ENCODE data around the gene CIB4.
A peak's percentile ranks its signal among the peaks of the same experiment; 100 is the strongest.
"Not testable (repeated sequence)": the region's sequence is repeated elsewhere in the genome, so short reads cannot be mapped to it uniquely, and the experiment has no call there.

CIB4 gene

DNA sequence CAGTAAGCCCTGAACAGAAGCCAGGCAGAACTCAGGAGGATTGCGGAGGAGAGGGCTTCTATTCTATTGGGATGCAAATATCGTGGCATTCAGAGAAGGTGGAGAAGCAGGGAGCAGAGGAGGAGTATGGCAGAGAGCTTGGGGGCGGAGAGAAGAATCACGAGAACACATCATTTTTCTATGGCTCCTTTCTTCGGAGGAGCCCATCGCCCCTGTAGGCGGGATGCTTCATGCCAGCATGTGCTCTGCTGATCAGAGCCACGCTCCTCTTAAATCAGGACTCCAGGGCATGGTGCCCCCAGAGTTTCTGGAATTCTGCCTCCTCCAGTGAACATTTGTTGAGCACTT is 71.1 kb downstream of the CIB4 start:
- DNase-seq (ENCODE audit: low read depth in 4 of 4, low spot score in 1 of 4), result no peak

DNA sequence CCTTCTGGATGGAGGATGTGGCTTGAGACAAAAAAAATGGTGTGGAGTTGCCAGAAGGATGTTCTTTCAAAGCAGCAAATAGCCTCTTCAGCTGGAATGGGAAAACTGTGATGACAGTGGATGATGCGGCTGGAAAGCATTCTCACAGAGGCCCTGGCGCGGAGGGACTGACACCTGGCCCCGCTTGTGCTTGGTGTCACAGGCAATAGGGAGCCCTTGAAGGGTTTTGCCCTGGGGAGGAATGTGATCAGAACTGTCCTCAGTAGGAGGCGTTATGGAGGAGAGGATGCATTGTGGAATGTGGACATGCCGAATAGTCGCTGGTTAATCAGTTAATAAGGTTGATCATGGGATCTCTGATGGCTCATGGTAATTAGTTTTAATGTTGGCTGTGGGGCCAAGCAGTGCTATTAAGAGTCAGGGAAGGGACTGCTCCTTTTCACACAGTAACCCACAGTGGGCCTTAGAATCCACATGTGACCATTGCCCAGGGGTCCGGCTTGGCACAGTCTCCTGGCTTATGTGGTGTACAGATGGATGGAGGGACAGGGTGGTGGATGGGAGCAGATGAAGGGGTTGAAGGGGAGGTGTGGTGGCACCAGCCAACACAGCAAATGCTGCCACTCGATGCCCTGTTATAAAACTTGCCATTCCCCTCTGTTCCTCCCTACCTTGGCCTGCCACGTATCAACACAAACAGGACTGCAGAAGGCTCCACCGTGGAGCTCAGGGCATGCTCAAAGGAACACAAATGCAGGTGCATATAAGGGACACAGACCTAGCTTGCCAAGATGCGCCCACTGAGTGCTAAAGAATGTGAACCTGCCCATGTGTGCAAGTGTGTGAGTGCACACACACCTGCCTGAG is 71.7 kb downstream of the CIB4 start:
- no peak for DNase-seq (ENCODE audit: low read depth in 4 of 4, low spot score in 1 of 4)

DNA sequence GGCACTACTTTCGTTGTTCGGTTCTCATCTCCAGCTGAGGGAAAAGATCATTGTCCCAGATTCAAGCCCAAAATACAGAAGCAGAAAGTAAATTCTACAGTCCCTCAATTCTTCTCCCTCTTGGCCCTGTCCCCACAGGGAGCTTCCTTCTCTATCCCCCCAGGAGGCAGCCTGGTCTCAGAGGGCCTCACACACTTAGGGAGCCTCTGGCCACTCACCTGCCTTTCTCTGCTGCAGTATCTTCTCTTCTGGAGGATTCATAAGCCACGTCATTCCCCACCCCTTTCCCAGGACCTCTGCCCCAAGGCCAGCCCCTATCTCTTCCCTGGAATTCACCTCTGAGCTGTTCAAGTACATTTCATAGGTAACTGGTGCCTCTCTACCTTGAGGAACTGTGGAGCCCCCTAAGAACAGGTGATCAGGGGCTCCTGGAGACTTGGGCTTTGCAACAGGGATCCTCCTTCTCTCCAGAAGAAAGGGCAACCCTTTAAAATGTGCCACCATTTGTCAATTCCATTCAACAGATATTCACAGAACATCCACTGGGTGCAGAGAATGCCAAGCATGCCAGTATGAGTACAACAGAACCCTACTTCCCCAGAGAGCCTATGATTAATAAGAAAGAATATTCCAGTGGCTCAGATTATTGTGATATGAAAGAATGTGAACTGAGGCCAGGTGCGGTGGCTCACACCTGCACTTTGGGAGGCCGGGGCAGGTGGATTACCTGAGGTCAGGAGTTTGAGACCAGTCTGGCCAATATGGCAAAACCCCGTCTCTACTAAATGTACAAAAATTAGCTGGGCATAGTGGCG is 72.9 kb downstream of the CIB4 start:
- no peak for DNase-seq (ENCODE audit: low read depth in 4 of 4, low spot score in 1 of 4)

DNA sequence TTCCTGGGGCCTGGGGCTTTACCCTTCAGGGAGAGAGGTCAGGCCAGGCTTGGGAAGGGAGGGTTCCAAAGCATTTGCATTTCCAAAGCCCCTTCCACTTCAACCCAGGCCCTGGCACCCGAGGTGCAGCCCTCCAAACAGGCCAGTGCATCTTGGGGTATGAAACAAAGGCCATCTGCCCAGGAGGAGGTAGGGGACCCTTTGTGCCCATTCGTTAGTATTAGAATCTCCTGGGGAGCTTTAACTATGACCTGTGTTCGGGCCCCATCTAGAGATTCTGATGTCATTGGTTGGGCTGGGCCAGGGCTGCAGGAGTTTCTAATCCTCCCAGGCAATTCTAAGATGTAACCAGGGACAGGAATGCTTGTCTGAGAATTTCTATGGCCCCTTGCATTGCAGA is 73.6 kb downstream of the CIB4 start:
- DNase-seq (ENCODE audit: low read depth in 4 of 4, low spot score in 1 of 4), result no peak

DNA sequence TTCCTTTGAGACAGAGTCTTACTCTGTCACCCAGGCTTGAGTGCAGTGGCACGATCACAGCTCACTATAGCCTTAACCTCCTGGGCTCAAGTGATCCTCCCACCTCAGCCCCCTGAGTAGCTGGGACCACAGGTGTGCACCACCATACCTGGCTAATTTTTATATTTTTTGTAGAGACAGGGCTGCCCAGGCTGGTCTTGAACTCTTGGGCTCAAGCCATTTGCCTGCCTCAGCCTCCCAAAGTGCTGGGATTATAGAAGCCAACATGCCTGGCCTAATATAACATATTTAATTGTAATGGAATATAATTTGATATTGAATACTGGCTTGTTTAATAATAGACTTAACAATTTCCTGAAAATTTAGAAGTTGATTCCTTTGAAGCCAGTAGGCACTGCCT is 74.4 kb downstream of the CIB4 start:
- DNase-seq (ENCODE audit: low read depth in 4 of 4, low spot score in 1 of 4), result not testable (repeated sequence)

DNA sequence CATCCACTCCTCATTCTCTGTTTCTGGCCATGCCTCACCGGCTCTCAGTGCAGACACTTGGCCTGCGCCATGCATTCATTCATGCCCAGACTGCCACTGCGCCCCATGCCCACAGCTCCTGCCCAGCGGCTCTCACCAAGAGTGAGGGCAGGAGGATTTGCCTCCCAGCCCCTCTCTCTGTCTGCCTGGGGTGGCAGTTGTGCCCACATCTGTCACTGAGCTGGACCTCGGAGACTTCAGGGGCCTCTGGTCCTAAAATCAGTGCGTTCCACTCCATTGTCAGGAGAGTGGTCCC is 75.1 kb downstream of the CIB4 start:
- no peak for DNase-seq (ENCODE audit: low read depth in 4 of 4, low spot score in 1 of 4)

DNA sequence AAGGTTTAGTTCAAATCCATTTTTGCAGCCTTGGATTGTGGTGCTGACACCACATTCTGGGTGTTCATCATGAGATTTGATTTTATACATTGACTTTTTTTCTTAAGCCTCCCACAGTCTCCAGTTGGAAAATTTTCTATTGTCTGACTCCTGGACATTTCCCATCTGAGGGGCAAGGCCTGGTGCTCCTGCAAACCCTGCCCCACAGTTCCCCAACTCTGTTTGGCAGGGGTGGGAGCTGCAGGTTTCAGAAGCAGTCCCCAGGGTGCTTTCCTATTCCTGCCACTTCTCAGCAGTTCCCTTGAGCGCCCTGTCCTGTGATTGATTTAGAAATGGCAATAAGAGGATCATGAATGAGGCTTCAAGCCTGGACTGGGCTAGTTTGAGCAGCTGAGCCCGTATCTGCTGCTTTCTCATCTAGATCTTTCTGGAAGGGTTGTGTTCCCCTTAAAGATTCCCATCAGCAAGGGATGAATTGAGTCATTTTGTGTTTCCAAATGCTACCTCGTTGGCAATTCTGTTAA is 77.0 kb downstream of the CIB4 start:
- DNase-seq (ENCODE audit: low read depth in 4 of 4, low spot score in 1 of 4), result no peak

DNA sequence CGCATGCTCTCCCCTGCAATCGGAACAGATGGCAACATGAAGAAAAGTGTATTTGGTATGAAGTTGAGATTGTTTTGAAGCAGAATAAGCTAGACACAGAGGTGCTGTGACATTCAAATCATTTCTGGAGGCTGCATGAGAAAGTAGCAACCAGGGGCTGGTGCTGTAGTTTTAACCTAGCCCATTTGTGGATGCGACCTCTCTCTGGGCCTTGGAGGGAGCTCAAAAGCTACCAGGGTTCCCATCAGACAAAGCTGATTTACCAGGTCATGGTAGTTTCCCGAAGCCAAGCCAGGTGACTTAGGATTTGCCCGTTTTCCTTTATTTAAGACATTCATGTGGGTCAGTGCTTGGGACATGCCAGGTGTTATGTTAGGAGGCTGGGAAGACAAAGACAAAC is 77.5 kb downstream of the CIB4 start:
- no peak for DNase-seq (ENCODE audit: low read depth in 4 of 4, low spot score in 1 of 4)

DNA sequence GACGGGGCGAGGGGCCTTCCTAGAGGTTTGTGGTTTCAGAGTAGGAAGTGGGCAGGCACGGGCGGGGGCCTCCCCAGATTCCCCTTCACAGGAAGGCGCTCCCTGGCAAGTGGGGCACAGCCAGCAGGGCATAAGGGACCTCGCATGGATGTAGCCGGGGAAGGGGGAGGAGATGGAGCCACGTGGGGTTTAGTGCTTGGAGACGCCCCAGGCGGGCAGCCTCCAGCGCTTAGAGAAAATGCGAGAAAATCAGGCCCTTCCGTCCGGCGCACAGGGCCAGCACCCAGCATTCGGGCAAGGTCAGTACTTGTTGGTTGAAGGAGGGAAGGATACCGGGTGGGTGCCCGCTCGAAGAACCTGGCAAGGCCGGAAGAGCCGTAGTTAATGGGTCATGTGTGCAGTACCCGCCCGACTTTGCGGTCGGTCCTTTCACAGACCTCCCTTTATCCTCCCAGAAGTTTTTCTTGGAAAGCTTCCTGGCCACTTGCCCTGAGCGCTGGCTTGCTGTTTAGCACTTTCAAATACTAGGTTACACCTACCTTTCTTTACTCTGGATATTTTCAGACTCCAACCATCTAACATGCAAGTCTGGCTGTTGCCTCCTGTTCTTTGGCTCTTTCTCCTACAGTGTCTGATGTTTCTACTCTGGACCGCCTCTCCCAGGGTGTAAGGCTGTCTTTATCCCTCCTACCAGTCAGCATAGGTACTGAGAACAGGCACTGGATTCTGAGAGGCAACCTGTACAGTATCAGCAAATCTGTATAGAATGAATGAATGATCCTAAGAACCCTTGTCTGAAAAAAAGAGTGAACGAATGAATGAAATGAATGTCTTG is 78.1 kb downstream of the CIB4 start:
- no peak for DNase-seq (ENCODE audit: low read depth in 4 of 4, low spot score in 1 of 4)

DNA sequence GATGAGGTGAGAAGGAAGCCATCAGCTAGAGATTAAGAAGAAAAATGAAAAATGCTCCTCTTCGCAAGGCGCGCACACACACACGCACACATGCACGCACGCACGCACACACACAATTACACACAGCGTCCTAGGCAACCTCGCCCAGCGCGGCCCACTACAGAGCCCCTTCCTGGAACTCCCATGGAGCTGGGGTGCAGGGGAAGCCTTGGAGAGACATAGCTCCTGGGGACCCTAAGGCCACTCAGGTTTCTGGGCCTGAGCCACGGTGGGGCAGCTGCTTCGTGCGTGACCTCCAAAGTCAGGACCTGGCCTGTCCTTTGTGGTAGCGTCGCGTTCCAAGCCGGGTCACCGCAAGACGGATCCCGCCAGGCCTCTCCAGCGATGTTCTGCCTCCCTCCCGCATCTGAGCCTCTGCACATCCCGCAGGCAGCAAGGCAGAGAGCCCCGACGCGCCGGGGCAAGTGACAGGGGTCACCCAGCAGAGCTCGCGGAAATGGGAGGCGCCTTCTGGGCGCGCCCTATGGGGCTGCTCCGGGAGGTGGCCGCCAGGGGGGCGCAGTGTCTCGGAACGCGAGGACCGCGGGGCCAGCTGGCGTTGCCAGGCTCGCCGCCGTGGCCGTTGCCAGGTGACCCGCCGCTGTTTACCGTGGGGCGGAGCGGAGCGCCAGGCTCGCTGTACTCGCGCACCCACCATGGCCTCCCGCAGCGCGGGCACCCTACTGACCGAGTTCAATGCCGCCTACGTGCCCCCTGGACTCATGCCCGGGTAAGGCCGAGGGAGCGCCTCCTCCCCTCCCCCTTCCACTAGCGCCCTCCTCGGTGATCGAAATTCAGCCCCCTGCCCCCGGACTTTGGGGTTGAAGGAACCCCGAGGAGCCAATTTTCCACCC is 79.0 kb downstream of the CIB4 start:
- DNase-seq (ENCODE audit: low read depth in 4 of 4, low spot score in 1 of 4), result peak in 1 of 4 experiments; percentile 28

DNA sequence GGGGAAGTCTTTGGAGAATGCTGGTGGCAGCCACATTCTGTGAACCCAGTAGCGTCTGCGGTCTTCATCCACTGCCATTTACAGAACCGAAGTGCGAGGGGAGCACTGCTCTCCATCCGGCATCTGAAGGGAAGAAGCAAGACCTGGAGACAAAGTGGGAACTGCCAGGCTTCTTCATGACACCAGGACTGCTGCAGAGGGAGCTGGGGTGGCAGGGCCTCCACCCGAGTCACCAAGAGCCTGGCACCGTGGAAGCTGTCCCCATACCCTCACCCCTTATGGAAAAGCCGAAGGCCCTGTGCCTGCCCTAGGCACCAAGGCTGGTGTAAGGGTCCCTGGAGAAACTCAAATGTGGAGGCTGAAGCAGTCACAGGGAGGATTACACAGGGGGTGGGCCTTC is 79.8 kb downstream of the CIB4 start:
- no peak for DNase-seq (ENCODE audit: low read depth in 4 of 4, low spot score in 1 of 4)

DNA sequence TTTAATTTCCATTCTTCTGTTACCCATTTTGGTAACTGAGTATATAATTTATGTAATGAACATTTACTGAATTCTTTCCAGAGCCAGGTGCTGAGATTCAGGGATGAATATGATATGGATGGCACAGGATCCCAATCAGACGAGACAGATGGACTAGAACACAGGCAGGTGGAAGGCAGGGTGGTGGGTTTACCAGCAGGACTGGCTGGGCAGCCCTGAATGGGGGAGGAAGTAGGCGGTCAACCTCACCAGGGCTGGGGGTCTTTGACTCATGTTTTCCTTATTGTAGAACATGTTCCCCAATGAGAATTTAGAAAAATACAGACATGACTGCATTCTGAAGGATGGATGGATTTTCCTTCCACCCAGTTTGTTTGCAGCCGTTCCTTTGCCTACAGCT is 80.3 kb downstream of the CIB4 start:
- no peak for DNase-seq (ENCODE audit: low read depth in 4 of 4, low spot score in 1 of 4)

DNA sequence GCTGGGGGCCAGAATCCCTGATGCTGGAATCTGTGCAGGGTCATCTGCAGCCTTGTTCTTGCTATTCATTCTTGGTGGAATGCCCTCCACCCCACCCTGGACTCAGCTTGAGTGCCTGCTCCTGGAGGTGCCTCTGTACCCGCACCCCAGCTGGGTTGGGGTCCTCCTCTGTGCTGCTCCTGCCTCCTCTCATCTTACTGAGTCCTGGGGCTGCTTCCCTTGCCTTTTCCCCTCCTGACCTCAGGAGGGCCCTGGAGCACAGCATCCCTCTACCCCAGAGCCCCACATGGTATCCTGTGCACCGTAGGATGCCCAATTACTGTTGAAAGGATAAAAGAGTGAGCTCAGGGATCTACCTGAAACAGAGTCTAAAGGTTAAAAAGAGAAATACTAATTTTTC is 81.6 kb downstream of the CIB4 start:
- DNase-seq (ENCODE audit: low read depth in 4 of 4, low spot score in 1 of 4), result no peak

DNA sequence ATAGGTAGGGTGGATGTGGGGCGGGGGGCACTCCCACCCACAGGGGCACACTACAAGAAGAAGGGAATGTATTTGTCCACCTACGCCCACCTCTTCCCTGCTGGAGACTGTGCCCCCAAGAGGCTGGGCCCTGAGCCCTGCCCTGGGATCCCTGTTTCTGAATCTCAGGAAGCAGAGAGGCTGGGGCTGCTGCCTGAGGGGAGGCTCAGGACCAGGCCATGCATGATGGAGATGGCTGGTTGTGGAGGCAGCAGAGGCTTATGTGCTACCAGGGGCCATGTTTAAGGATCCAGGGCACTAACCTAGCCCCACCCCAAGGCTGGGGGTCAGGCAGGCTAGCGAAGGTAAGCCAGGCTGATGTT is 82.1 kb downstream of the CIB4 start:
- DNase-seq (ENCODE audit: low read depth in 4 of 4, low spot score in 1 of 4), result no peak

DNA sequence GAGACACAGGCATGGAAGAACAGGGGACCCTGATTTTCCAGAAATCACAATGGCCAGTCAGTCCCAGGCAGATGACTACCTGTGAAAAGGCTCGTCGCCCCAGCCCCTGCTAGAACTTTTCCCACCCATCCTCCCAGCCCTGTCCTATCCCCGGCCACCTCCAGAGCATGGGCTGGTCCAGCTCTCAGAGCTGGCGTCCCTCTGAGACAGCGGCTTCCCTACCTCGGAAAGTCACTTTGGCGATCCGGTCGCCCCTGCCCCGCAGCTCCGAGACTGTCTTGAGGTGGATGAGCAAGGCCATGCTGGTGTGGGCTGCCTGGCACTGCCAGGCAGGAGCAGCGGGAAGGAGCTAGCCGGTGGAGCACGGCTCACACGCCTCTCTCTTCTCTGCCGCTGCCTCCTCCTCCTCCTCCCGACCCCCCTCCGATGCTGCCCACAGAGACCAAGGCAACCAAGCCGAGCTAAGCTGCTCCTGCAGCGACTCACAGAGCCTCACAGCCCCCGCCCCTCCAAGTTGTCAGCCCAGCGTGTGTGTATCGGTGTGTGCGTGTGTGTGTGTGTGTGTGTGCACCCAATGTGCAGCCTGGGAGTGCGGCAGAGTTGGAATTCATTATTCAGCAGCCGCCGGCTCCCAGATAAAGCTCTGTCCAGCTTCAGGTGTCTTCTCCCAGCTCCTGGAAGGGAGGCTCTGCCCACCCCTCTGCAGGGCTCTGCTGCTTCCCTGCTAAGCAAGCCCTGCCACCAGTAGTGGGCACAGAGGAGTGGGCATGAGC is 82.7 kb downstream of the CIB4 start:
- no peak for DNase-seq (ENCODE audit: low read depth in 4 of 4, low spot score in 1 of 4)

DNA sequence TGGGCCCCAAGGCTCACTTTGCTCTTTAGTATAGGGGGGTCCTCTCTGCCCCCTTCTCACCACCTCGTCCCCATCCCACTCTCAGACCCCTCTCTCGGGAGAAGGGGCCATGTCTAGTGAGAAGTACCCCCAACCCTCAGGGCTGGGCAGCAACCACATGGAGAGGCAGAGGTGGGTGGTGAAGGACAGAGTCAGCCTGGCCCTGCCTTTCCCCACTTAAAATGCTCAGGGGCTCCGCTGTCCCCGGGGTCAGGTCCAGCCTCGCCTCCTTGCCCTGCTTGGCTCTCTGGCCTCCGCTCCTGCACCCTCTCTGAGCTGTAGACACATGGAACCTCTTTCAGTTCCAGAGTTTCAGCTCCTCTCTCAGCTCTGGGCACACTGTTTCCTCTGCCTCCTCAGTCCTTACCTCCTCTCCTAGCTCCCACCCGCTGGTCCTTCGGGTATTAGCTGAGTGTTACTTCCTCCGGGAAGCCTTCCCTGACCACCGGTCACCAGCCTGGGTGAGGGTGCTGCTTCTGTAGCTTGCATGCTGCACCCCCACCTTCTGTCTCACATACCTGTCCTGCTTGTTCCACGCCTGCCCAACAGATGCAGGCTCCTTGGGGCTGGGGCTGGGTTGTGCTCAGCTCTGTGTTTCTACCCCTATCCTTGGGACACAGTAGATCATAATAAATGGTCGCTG is 83.8 kb downstream of the CIB4 start:
- no peak for DNase-seq (ENCODE audit: low read depth in 4 of 4, low spot score in 1 of 4)

DNA sequence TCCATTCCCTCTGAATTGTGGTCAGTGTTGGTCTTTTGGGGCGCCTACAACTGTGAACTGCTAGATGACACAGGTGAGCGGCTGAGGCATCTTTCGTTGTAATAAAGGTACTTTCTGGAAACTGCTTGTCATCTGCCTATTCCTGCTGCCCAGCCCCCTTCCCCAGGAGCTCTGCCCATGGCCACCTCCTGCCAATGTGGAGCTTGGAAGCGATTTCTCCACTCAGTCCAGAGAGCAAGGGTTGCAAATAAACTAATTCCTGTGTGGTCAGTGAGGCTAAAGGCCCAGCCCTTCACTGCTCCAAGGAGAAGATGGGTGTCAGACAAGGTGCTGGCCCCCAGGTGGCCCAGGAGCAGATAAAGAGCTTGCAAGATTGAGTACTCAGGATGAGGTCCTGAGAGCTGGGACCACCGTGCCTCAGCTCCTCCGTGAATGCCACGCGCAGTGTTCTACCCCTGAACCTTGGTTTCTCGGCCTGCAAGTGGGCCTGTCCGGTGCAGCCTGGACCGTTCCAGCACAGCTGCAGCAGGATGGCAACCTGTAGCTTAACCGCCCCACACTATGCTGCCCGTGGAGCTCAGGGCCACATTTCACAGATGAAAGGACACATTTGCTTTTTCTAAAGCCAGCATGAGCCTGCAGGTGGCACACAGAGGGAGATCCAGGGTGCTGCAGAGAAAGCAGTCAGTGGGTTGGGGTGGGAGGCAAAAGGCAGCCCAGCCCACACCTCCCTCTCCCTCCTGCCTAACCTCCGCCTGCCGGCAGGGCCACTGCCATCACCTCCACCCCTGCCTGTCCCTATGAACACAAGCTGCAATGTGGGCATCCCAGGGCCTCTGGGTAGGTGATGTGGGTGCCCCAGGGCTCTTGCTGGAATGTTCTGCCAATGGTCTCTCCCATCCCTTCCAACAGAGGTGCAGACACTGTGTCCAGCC is 84.6 kb downstream of the CIB4 start:
- no peak for DNase-seq (ENCODE audit: low read depth in 4 of 4, low spot score in 1 of 4)
